Activated CD8-positive, alpha-beta T cell treated with anti-CD3 and anti-CD28 coated beads, Interleukin-2, amount 10 ng/mL, durations not matched to agents 7 days and 5 days (primary cell): ENCODE results near the gene LPIN1. TPM values are rescaled to one million over a fixed set of nuclear protein-coding genes. Genes with fewer than 3 reads are reported as not detected.

Experiments used
- ATAC-seq: fragments of 150-1000 bp; cut with Tn5 transposase; one replicate; pipeline ENCODE4 v1.10.0; 2021; ENCODE audit warnings: moderate library complexity
- CTCF ChIA-PET: fragments of 350-600 bp; sonication (Branson Sonifier 250); formaldehyde crosslinking; loops from one replicate; lab custom pipeline; 2021; ENCODE audit warnings: antibody characterized with exemption; lab: Charles Lee
- POLR2A ChIA-PET: fragments of 350-600 bp; sonication (Branson Sonifier 250); formaldehyde crosslinking; loops from one replicate; lab custom pipeline; 2021; ENCODE audit warnings: antibody characterized with exemption; lab: Charles Lee
- DNase-seq: peaks from one replicate; pipeline ENCODE4 v3.0.0-alpha.2; 2020
- H3K27ac Mint-ChIP-seq: one replicate; pipeline ENCODE4 v1.8.0; 2021; ENCODE audit warnings: mild to moderate bottlenecking, mixed read lengths
- H3K27me3 Mint-ChIP-seq: one replicate; pipeline ENCODE4 v1.8.0; 2021; ENCODE audit warnings: low read depth, mixed read lengths
- H3K36me3 Mint-ChIP-seq: one replicate; pipeline ENCODE4 v1.8.0; 2021; ENCODE audit warnings: low read depth, mixed read lengths
- H3K4me1 Mint-ChIP-seq: one replicate; pipeline ENCODE4 v1.8.0; 2021; ENCODE audit warnings: low read depth, mixed read lengths
- H3K4me3 Mint-ChIP-seq: one replicate; pipeline ENCODE4 v1.8.0; 2021; ENCODE audit warnings: mild to moderate bottlenecking, mixed read lengths
- H3K9me3 Mint-ChIP-seq: one replicate; pipeline ENCODE4 v1.8.0; 2022; ENCODE audit warnings: mixed read lengths; ENCODE audit not compliant: insufficient read depth
- total RNA-seq, 2 experiments: library from RNA; stranded (reverse); gene quantifications; one replicate each; pipeline ENCODE4 v1.2.3, GENCODE V29; 2021

The LPIN1 gene
- total RNA-seq, 2 experiments from 2014 or later = 46.8 to 54.7 TPM

DNA sequence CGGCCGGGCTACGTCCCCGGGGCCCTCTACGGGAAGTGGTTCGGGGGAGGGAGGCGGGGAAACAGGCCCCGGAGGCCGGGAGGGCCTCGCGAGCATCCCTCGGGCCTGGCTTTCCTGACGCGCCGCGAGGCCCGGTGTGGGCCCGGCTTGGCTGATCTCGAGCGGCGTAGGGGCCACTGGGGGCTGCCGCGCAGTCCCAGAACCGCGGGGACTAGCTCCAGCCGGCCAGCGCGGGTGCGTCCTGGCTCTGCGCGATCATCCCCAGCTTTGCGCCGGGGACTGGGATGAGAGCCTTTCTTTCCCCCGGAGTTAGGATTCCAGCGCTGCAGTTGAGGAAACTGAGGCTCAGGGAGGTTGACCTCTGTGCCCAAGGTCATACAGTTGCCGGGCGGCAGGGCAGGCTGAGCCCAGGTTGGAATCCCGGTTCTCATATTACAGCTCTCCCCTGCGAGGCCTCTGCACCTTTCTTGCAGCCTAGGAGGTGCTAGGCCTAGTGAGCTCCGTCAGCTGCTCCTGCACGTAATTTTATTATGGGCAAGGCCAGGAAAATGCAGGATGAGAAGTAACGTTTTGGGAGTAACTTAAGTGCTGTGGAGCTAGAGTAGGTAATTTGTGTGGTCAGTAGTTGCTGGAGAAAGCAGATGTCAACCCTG, 501 bp downstream of the LPIN1 start:
- DNase-seq (peak; percentile 38), ATAC-seq (peak; percentile 59)
- Mint-ChIP-seq H3K4me3 (peak overlapping the region; percentile 92), H3K27me3 (no peaks in the 10 kb centered on the region), H3K27ac (peak overlapping the region; percentile 82), H3K36me3 (peaks cover 7% of the 10 kb centered on the region), H3K4me1 (peaks cover 79% of the 10 kb centered on the region), H3K9me3 (no peaks in the 10 kb centered on the region)
- POLR2A ChIA-PET = interaction anchor here (1.0 to 1.5 kb wide), 3 partner anchors 12 to 31 kb away, joined by 4 to 5 read pairs (median 4); no protein-coding TSS in a partner anchor
- CTCF ChIA-PET = interaction anchor here (0.7 to 14.0 kb wide), 14 partner anchors 8 to 83 kb away, joined by 3 to 251 read pairs (median 4); no protein-coding TSS in a partner anchor

DNA sequence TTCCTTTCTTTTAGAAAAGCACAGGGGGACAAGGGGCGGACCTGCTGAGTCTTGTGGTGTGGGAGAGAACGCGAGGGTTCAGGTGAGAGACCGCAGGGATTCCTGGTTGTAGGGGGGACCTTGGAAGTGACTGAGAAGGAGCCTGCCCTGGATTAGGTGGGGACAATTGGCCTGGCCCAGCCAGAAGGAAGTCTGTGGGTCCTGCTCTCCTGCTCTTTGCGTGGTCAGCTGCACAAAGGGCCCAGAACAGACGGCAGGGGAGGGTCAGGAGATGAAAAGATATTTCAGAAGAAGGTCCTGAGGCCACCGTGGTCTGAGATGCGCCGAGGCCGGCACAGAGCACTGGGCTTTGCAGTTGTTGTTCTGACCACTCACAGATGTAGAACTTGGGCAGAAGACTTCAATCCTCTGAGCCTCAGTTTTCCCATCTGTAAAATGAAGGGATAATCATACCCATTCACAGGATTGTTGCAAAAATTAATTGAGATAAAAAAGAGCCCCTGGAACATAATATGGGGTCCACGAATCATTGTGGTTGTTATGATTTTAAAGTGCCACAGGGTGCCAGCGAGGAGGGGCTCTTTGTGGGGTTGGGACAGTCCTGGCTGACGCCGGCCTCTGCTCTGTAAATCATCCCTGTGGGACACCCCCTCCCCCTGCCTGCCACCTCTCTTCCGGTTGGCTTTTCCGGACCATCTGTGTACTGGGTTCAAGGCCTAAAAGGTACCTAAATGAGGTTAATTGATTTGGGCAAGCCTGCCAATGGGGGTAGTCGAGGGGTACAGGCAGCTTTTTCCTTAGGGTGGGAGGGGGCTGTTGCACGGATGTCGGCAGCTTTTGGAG, 1.8 kb downstream of the LPIN1 start:
- ATAC-seq (no peak), DNase-seq (no peak)
- Mint-ChIP-seq H3K27me3 (no peaks in the 10 kb centered on the region), H3K4me3 (peak overlapping the region; percentile 92), H3K9me3 (no peaks in the 10 kb centered on the region), H3K4me1 (peaks cover 86% of the 10 kb centered on the region), H3K36me3 (peaks cover 7% of the 10 kb centered on the region), H3K27ac (peak overlapping the region; percentile 82)
- ChIA-PET POLR2A (interaction anchor here (1.0 kb wide), 1 partner anchor 11 kb away, joined by 4 read pairs; no protein-coding TSS in a partner anchor), CTCF (interaction anchor here (0.5 to 14.0 kb wide), 11 partner anchors 9 to 77 kb away, joined by 3 to 251 read pairs (median 4); no protein-coding TSS in a partner anchor)

DNA sequence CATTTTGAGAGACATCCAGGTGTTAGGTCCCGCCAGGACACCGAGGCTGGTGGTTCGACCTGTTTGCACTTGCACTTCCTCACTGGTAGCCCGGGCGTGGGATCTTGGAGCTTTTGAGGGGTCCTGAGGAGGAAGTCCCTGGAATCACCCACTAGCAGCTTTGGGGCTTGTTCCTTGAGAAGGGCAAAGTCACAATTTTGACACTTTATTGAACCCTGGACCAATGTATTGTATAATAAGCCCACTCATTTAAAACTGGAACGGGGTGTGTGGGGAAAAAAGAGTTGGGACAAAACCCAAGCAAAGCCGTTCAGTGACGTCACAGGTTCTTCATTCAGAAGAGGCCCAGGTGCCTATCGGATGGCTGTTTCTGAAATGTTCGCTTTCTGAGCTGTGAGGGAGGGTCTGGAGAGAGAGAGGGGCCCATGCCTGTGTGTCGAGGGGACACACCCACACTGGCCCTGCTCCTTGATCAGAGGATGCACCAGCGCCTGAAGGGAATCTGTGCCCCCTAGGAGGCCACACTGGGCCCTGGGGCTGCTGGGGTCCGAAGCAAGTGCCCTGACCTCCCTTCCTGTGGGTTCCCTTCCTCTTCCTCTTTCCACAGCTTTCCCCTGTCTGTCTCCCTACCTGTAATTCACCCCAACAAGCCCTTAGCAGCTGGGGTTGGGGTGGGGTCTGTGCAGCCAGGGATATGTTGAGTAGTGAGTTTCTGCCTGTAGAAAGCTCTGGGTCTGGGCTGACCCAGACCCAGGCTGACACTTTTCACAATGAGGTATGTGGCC, 2.6 kb downstream of the LPIN1 start:
- DNase-seq (no peak), ATAC-seq (no peak)
- Mint-ChIP-seq H3K9me3 (no peaks in the 10 kb centered on the region), H3K4me1 (peaks cover 86% of the 10 kb centered on the region), H3K36me3 (peaks cover 7% of the 10 kb centered on the region), H3K4me3 (peak overlapping the region; percentile 92), H3K27me3 (no peaks in the 10 kb centered on the region), H3K27ac (peak overlapping the region; percentile 82)
- CTCF ChIA-PET = interaction anchor here (0.5 to 14.0 kb wide), 4 partner anchors 15 to 61 kb away, joined by 3 to 251 read pairs (median 4); no protein-coding TSS in a partner anchor
- POLR2A ChIA-PET = no interaction called here

DNA sequence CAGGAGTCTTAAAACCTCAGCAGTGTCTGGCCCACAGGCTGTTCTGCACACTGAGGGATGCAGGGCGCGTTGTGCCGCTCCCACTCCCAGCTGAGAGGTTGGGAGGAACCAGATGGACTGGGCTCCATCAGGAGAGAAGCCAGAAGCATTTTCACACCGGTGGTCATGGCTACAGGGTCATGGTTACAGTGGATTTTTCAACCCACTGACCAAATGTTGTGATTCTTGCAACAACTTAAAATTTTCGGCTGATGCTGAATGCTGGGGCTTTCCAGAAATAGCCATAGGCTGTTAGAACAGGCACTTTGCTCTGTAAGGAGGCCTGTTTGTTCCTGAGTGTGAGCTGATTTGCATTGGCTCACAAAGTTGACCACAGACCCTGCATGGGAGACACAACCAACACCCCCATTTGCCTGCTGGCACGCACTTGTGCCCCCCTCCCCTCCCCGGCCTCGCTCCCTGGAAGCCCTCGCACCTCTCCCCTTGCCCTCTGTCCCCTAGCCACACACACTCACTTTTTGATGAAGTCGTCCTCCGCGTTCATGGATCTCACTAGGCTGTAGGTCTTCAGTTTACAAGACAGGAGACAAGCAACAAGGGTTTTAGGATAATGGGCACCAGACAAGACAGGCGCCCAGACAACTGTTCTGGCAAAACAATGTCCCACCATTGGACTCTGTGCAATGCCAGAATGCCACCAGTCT, 3.4 kb downstream of the LPIN1 start:
- ATAC-seq = no peak
- H3K4me1 Mint-ChIP-seq = peaks cover 86% of the 10 kb centered on the region

DNA sequence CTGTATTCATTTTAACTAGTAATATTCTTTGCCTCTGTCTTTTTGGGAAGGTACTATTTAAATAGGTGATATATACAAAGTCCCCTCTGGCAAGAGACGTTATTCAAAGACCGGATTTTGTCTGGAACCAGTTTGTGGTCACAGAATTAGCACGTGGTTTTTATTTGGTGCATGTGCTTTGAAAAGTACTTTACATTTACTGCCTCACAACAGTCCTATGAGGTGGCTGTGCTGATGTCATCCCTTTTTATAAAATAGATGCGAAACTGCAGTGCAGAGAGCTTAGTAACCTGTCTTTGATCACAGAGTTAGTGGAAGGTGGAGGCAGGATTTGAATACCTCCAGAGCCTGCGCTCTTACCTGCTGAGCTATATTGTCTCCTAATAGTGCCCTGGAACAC, 4.0 kb downstream of the LPIN1 start:
- ChIA-PET POLR2A (no interaction called here), CTCF (interaction anchor here (0.8 to 14.0 kb wide), 7 partner anchors 8 to 61 kb away, joined by 3 to 251 read pairs (median 3); no protein-coding TSS in a partner anchor)
- Mint-ChIP-seq H3K27me3 (no peaks in the 10 kb centered on the region), H3K36me3 (peaks cover 10% of the 10 kb centered on the region), H3K4me3 (peak overlapping the region; percentile 51), H3K27ac (peak overlapping the region; percentile 82), H3K9me3 (no peaks in the 10 kb centered on the region), H3K4me1 (peaks cover 87% of the 10 kb centered on the region)
- ATAC-seq = peak; percentile 50
- peak; percentile 80 for DNase-seq

More for the DNA sequence above, 3.4 kb downstream of the LPIN1 start:
- Mint-ChIP-seq H3K27me3 (no peaks in the 10 kb centered on the region), H3K36me3 (peaks cover 7% of the 10 kb centered on the region), H3K9me3 (no peaks in the 10 kb centered on the region), H3K27ac (peak overlapping the region; percentile 82), H3K4me3 (peak overlapping the region; percentile 51)
- no peak for DNase-seq
- ChIA-PET CTCF (interaction anchor here (1.1 to 14.0 kb wide), 6 partner anchors 8 to 62 kb away, joined by 3 to 251 read pairs (median 3); no protein-coding TSS in a partner anchor), POLR2A (no interaction called here)

DNA sequence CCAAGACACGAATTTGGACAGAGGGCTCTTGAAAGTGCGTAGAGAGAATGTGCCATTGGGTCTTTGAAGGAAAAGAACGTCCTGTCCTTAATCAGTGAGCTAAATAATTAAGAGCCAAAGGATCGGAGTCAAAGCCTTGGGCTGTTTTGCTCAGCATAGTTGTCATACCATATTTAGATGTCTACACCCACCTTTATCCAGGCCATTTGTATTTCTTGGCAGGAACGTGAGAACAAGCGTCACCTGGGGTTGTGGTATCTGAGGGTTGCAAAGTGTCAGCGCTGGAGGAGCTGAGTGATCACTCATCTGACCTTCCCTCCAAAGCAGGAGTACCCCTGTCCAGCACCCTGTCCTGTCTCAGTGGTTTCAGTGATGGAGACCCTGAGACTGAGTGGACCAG, 4.5 kb downstream of the LPIN1 start:
- peaks cover 12% of the 10 kb centered on the region for H3K36me3 Mint-ChIP-seq
- peaks cover 88% of the 10 kb centered on the region for H3K4me1 Mint-ChIP-seq
- POLR2A ChIA-PET = no interaction called here
- peak overlapping the region; percentile 82 for H3K27ac Mint-ChIP-seq
- no peaks in the 10 kb centered on the region for H3K9me3 Mint-ChIP-seq
- DNase-seq = peak; percentile 45
- H3K27me3 Mint-ChIP-seq = no peaks in the 10 kb centered on the region
- H3K4me3 Mint-ChIP-seq = peak overlapping the region; percentile 51
- no peak for ATAC-seq
- CTCF ChIA-PET = interaction anchor here (0.8 to 14.0 kb wide), 7 partner anchors 10 to 63 kb away, joined by 3 to 251 read pairs (median 3); no protein-coding TSS in a partner anchor

DNA sequence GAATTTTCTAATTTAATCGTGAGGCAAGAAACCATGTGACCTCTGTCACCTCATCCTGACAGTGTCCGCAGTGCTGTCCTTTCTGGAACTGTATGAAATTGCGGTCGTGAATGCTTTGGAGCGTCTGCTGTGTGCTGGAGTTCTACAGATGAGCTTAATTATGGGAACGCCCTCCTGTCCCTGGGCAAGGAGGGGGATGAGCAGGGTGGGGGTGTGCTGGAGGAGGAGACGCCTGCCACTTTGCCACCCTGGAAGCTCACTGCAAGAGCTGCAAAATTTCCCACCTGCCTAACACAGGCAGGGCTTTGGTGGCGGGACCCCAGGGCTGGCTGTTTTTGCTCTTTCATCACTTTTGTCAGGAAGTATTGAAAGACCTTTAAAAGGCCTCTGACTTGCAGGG, 6.5 kb downstream of the LPIN1 start:
- H3K36me3 Mint-ChIP-seq = peaks cover 15% of the 10 kb centered on the region
- no peak for ATAC-seq
- POLR2A ChIA-PET = interaction anchor here (0.6 to 2.7 kb wide), 8 partner anchors 9 to 592 kb away, joined by 3 to 16 read pairs (median 3); no protein-coding TSS in a partner anchor
- H3K27me3 Mint-ChIP-seq = no peaks in the 10 kb centered on the region
- H3K4me3 Mint-ChIP-seq = peak overlapping the region; percentile 73
- CTCF ChIA-PET = interaction anchor here (1.3 to 14.0 kb wide), 8 partner anchors 8 to 69 kb away, joined by 3 to 251 read pairs (median 12); no protein-coding TSS in a partner anchor
- H3K4me1 Mint-ChIP-seq = peaks cover 93% of the 10 kb centered on the region
- no peaks in the 10 kb centered on the region for H3K9me3 Mint-ChIP-seq
- DNase-seq = no peak
- H3K27ac Mint-ChIP-seq = peak overlapping the region; percentile 93

DNA sequence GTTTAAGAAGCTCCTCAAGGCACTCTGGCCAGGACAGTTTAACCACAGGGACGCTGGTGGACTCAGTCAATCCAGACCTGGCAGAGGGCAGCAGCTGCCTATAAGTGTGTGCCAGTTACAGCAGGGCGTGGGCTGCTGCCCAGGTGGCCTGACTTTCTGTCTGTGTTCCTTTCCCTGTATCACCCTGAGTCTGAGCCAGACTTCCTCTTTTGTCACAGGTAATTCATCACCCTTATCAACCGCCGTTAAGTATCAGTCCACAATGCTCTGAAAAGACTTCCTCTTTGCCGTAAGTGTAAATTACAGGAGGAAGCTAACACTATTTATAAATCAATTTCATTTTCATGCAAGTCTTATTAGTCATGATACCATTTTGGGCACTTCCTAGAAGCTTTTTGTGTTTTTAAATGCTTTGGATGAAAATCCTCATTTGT, 7.0 kb downstream of the LPIN1 start:
- Mint-ChIP-seq H3K36me3 (peaks cover 19% of the 10 kb centered on the region), H3K27ac (peak overlapping the region; percentile 93), H3K4me1 (peaks cover 93% of the 10 kb centered on the region), H3K4me3 (peak overlapping the region; percentile 73), H3K9me3 (no peaks in the 10 kb centered on the region), H3K27me3 (no peaks in the 10 kb centered on the region)
- peak; percentile 37 for ATAC-seq
- peak; percentile 59 for DNase-seq
- POLR2A ChIA-PET = interaction anchor here (0.6 to 2.7 kb wide), 11 partner anchors 9 to 596 kb away, joined by 3 to 20 read pairs (median 3); no protein-coding TSS in a partner anchor
- CTCF ChIA-PET = interaction anchor here (1.3 to 14.0 kb wide), 8 partner anchors 9 to 70 kb away, joined by 3 to 251 read pairs (median 12); no protein-coding TSS in a partner anchor

DNA sequence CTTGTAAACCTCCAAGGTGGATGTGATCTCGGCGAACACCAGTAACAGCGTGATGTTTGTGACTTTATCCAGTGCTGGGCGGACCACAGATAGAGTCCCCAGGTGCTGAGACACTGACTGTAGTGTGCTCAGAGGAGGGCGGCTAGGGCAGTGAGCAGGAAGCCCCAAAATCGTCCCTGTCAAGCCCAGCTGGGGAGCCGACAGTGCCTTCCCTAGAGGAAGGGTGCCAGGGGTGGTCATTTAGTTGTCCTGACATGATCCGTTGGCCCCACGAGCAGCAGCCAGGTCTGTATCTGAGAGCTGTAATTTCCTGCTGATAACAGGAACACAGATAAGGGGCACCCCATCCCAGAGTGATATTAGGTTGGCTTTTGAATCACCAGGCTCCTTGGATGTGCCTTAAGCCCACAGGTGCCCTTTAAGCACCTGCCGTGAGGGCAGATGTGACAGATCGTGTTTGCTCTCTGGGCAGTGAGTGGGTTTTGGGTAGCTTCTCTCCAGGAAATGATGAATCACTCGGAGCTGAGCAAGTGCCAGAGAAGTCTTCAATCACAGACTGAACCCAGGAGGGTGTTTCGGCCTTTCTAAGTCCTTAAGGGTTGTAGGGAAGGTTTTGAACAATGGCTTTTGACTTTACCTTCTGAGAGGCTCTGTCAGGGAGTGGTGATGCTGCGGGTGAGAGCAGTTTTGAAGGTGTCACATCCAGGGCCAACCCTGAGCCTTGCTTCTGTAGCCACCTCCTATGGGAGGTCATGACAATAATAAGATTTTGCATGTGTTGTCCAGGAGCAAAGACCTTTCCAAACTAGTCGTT, 7.7 kb downstream of the LPIN1 start:
- POLR2A ChIA-PET = interaction anchor here (0.6 to 2.7 kb wide), 12 partner anchors 10 to 597 kb away, joined by 3 to 20 read pairs (median 4); no protein-coding TSS in a partner anchor
- Mint-ChIP-seq H3K36me3 (peaks cover 25% of the 10 kb centered on the region), H3K27me3 (no peaks in the 10 kb centered on the region), H3K4me3 (peak overlapping the region; percentile 73), H3K4me1 (peaks cover 93% of the 10 kb centered on the region), H3K27ac (peak overlapping the region; percentile 93), H3K9me3 (no peaks in the 10 kb centered on the region)
- peak; percentile 74 for DNase-seq
- CTCF ChIA-PET = interaction anchor here (0.6 to 14.0 kb wide), 12 partner anchors 9 to 1868 kb away, joined by 3 to 251 read pairs (median 4); no protein-coding TSS in a partner anchor
- ATAC-seq = peak; percentile 67
